HuH-7.5 (cell line): ENCODE measurements around the gene SLC1A4.

Source experiments
- DNase-seq: peaks from one replicate; pipeline ENCODE4 v3.0.0; 2011; ENCODE audit warnings: low spot score

The SLC1A4 gene

GRCh38 chr2:65054749-65055421 is 65.7 kb downstream of the SLC1A4 start:
- peak; percentile 37 for DNase-seq

- peak; percentile 57 for DNase-seq
Measured at GRCh38 chr2:65055422-65056214, 66.4 kb downstream of the SLC1A4 start.

- DNase-seq: peak; percentile 94
Measured at GRCh38 chr2:65056215-65057053, 67.2 kb downstream of the SLC1A4 start, which contains the start of gene CEP68. TSS of gene CEP68 (plus strand) at chr2:65056416. CDS start at chr2:65069445, 13,029 bp downstream.

GRCh38 chr2:65057054-65057375 is 67.8 kb downstream of the SLC1A4 start:
- DNase-seq: no peak

- DNase-seq: no peak
Measured at GRCh38 chr2:65057391-65058052, 68.3 kb downstream of the SLC1A4 start.

GRCh38 chr2:65059071-65059470 is 69.9 kb downstream of the SLC1A4 start:
- DNase-seq: no peak

GRCh38 chr2:65061146-65061909 is 72.1 kb downstream of the SLC1A4 start:
- no peak for DNase-seq

- DNase-seq: no peak
Measured at GRCh38 chr2:65061910-65062339, 72.7 kb downstream of the SLC1A4 start.

GRCh38 chr2:65062843-65063825 is 73.9 kb downstream of the SLC1A4 start:
- no peak for DNase-seq

GRCh38 chr2:65064728-65065552 is 75.7 kb downstream of the SLC1A4 start:
- no peak for DNase-seq

- no peak for DNase-seq
Measured at GRCh38 chr2:65067806-65068553, 78.8 kb downstream of the SLC1A4 start.

- no peak for DNase-seq
Measured at GRCh38 chr2:65069439-65069824, 80.2 kb downstream of the SLC1A4 start.

GRCh38 chr2:65070172-65070830 is 81.1 kb downstream of the SLC1A4 start:
- DNase-seq: no peak

GRCh38 chr2:65070856-65071255 is 81.7 kb downstream of the SLC1A4 start:
- DNase-seq: no peak

- no peak for DNase-seq
Measured at GRCh38 chr2:65071499-65072180, 82.4 kb downstream of the SLC1A4 start.

- no peak for DNase-seq
Measured at GRCh38 chr2:65072181-65072970, 83.2 kb downstream of the SLC1A4 start.
